Measurements from ENCODE around the gene ALDH6A1. TPM values are rescaled to one million over a fixed set of nuclear protein-coding genes. Genes with fewer than 3 reads are reported as not detected.

ALDH6A1 gene
- total and polyA plus RNA-seq, 2 of the 8 experiments (the other 6 are each of a cell fraction or from before 2014, with no cell fraction given), result 12.1 to 28.7 TPM

GRCh38 chr14:74008843-74009499 is 75.3 kb downstream of the ALDH6A1 start:
- DNase-seq (ENCODE audit: low read depth in 1 of 2, low spot score in 2 of 2) (no peak), FAIRE-seq (no peak)
- Histone ChIP-seq H3K4ac (replicated peaks; ENCODE audit: insufficient read length, low read depth, low read length) (no peak overlapping the region), H3K4me2 (ENCODE audit: insufficient read depth in 1 of 2, low read depth in 2 of 2, low read length in 2 of 2) (no peak overlapping the region), H2BK15ac (ENCODE audit: low read length) (no peak overlapping the region), H2BK120ac (replicated peaks; ENCODE audit: low read depth, low read length) (no peak overlapping the region), H3K79me2 (ENCODE audit: control insufficient read depth in 1 of 2, insufficient read depth in 2 of 2, low read length in 2 of 2) (no peaks in the 10 kb centered on the region), H3K23ac (ENCODE audit: insufficient read length) (no peak overlapping the region), H4K5ac (ENCODE audit: insufficient read length, low read depth, low read length) (no peak overlapping the region), H2AFZ (ENCODE audit: low read length) (no peak overlapping the region), H3K23me2 (ENCODE audit: low read depth, low read length) (no peaks in the 10 kb centered on the region), H4K8ac (ENCODE audit: extremely low read depth, insufficient read depth, low read length) (no peak overlapping the region), H3K9ac (replicated peaks in 1 of 4; ENCODE audit: extremely low read depth in 1 of 4, low read depth in 3 of 4, low read length in 3 of 4) (no peak overlapping the region), H3K36me3 (ENCODE audit: control insufficient read depth in 2 of 4, insufficient read depth in 4 of 4, low read length in 3 of 4) (peaks cover 0 to 3% (median 1%) of the 10 kb centered on the region in 4 experiments; a peak in 4 of 8 replicates), H3K27ac (ENCODE audit: low read depth, low read length) (no peak overlapping the region), H4K91ac (replicated peaks; ENCODE audit: insufficient read length, low read length) (no peak overlapping the region), H2BK5ac (ENCODE audit: low read depth, low read length) (no peak overlapping the region), H3K14ac (ENCODE audit: insufficient read length) (no peak overlapping the region), H3K79me1 (ENCODE audit: low read depth, low read length) (no peaks in the 10 kb centered on the region), H3K9me3 (ENCODE audit: insufficient read depth in 2 of 2, low read depth in 1 of 2, low read length in 1 of 2) (no peaks in the 10 kb centered on the region), H2AK5ac (ENCODE audit: low read depth, low read length) (no peak overlapping the region), H2BK20ac (ENCODE audit: low read length) (no peak overlapping the region), H3K56ac (replicated peaks; ENCODE audit: insufficient read length, low read depth, low read length) (no peak overlapping the region), H3K4me3 (ENCODE audit: extremely low read depth in 1 of 4, insufficient read depth in 2 of 4, low read depth in 3 of 4, low read length in 4 of 4) (no peak overlapping the region), H3K4me1 (replicated peaks in 1 of 4; ENCODE audit: control insufficient read depth in 3 of 4, insufficient read depth in 4 of 4, low read length in 3 of 4) (no peaks in the 10 kb centered on the region), H3K18ac (ENCODE audit: extremely low read depth, low read length) (no peak overlapping the region), H3K27me3 (replicated peaks in 1 of 4; ENCODE audit: control insufficient read depth in 3 of 4, extremely low read depth in 1 of 4, insufficient read depth in 3 of 4, low read length in 3 of 4) (no peaks in the 10 kb centered on the region), H4K20me1 (replicated peaks in 1 of 2; ENCODE audit: control insufficient read depth in 1 of 2, insufficient read depth in 2 of 2, low read length in 2 of 2) (no peaks in the 10 kb centered on the region), H2BK12ac (ENCODE audit: low read depth, low read length) (no peak overlapping the region)
- POLR2A ChIA-PET (ENCODE audit: partially characterized antibody), result no interaction called here
- 94% methylated on average over 2 of the region's 2 CpGs; no CpG with 5 or more reads in 1 of the 2 experiments for WGBS, 2 experiments (ENCODE audit: extremely low coverage in 1 of 2, insufficient coverage in 1 of 2, insufficient read length in 1 of 2, insufficient replicate concordance in 2 of 2, low coverage in 1 of 2, low lambda C conversion rate in 2 of 2, missing lambda C conversion rate in 1 of 2)
- CTCF ChIA-PET (ENCODE audit: partially characterized antibody), result no interaction called here
- TF ChIP-seq CHD2 (IDR thresholded peaks at IDR 0.05; ENCODE audit: low read length), result no peak
- TF ChIP-seq, protein P1, sequence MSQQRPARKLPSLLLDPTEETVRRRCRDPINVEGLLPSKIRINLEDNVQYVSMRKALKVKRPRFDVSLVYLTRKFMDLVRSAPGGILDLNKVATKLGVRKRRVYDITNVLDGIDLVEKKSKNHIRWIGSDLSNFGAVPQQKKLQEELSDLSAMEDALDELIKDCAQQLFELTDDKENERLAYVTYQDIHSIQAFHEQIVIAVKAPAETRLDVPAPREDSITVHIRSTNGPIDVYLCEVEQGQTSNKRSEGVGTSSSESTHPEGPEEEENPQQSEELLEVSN (IDR thresholded peaks at IDR 0.05), result no peak
- TF ChIP-seq TBP (IDR thresholded peaks at IDR 0.05; ENCODE audit: low read depth, low read length), result no peak
- TF ChIP-seq POLR2AphosphoS5 (IDR thresholded peaks at IDR 0.05; ENCODE audit: low read depth, low read length), result no peak
- no peak for TF ChIP-seq USF2 (IDR thresholded peaks at IDR 0.05; ENCODE audit: low read length)
- TF ChIP-seq RNF2 (IDR thresholded peaks at IDR 0.05; ENCODE audit: borderline replicate concordance, low read depth, low read length, missing control alignments, poor library complexity, severe bottlenecking), result no peak
- no peak for TF ChIP-seq EP300 (IDR thresholded peaks at IDR 0.05; ENCODE audit: borderline replicate concordance in 1 of 2, low read depth in 2 of 2, low read length in 2 of 2)
- no peak for TF ChIP-seq MAFK (IDR thresholded peaks at IDR 0.05; ENCODE audit: low read depth, low read length)
- no peak for TF ChIP-seq HDAC6 (IDR thresholded peaks at IDR 0.05; ENCODE audit: low read depth, low read length)
